HepG2 (cell line): ENCODE measurements around the gene CHCHD1. TPM values are rescaled to one million over a fixed set of nuclear protein-coding genes. Genes with fewer than 3 reads are reported as not detected.

Experiments used
- ATAC-seq: fragments of 200-7000 bp; cut with Tn5 transposase; 3 replicates; pipeline ENCODE4 v1.9.1; 2020; ENCODE audit warnings: mild to moderate bottlenecking, moderate library complexity
- BruUV-seq: library from RNA; stranded (reverse); fragments of 400-500 nt; replicated peaks from 2 replicates; lab custom pipeline; 2021; lab: Mats Ljungman, UMichigan
- CTCF ChIA-PET: fragments of 300-600 bp; formaldehyde crosslinking; extraction: SDS; loops from one replicate; lab custom pipeline; 2021; ENCODE audit warnings: low total read pairs, inconsistent platforms, low intra/inter-chr PET ratio; lab: Yijun Ruan, JAX
- POLR2A ChIA-PET: fragments of 350-600 bp; sonication (Branson Sonifier 250); formaldehyde crosslinking; loops from one replicate; lab custom pipeline; 2020; ENCODE audit warnings: antibody characterized with exemption, inconsistent platforms; lab: Yijun Ruan, JAX
- DNase-seq: peaks from one replicate; pipeline ENCODE4 v3.0.0-alpha.2; 2015; ENCODE audit warnings: low spot score
- FAIRE-seq: peaks from 3 replicates; lab custom pipeline; 2011; peaks lifted over from hg19 to GRCh38; lab: Jason Lieb, UNC
- H2AFZ ChIP-seq: one replicate; pipeline ENCODE4 v1.6.1; 2011; ENCODE audit warnings: low read length, inconsistent platforms
- H3K27ac ChIP-seq: fragments of 300-600 bp; 3 replicates; pipeline ENCODE4 v1.8.0; 2011; ENCODE audit warnings: mixed run types, mild to moderate bottlenecking, mixed read lengths, low read length, inconsistent platforms; ENCODE audit not compliant: insufficient read depth; ENCODE audit errors: extremely low read length
- H3K27me3 ChIP-seq, 2 experiments: fragments of 200-600 bp in 1 of 2; 2 replicates in 1 of 2; 3 replicates in 1 of 2; pipeline versions ENCODE4 v1.6.0 to v1.8.0; 2011; ENCODE audit warnings: low read length in 2 of 2, mild to moderate bottlenecking in 2 of 2, moderate library complexity in 2 of 2, inconsistent platforms in 1 of 2; ENCODE audit not compliant: insufficient read depth in 2 of 2, control insufficient read depth in 1 of 2
- H3K36me3 ChIP-seq, 2 experiments: fragments of 200-600 bp in 1 of 2; replicated peaks in 1 of 2; 2 replicates in 1 of 2; 3 replicates in 1 of 2; pipeline versions ENCODE4 v1.5.1 to v1.8.0; 2011; ENCODE audit warnings: low read length in 2 of 2, inconsistent platforms in 1 of 2; ENCODE audit not compliant: insufficient read depth in 2 of 2, control insufficient read depth in 1 of 2
- H3K4me1 ChIP-seq: 2 replicates; pipeline ENCODE4 v1.5.1; 2012; ENCODE audit warnings: low read length, inconsistent platforms; ENCODE audit not compliant: insufficient read depth
- H3K4me2 ChIP-seq: 2 replicates; pipeline ENCODE4 v1.6.0; 2011; ENCODE audit warnings: low read depth, low read length, inconsistent platforms
- H3K4me3 ChIP-seq, 3 experiments: fragments of 200-600 bp in 1 of 3; sonication (generic), shearing (Covaris generic) in 1 of 3; replicated peaks in 1 of 3; 2 replicates each; pipeline ENCODE4 v1.5.1; 2011 to 2016; ENCODE audit warnings: low read length in 3 of 3, inconsistent platforms in 2 of 3, low read depth in 2 of 3, mild to moderate bottlenecking in 2 of 3, control low read depth in 1 of 3, mixed read lengths in 1 of 3; ENCODE audit not compliant: insufficient read depth in 1 of 3
- H3K79me2 ChIP-seq: one replicate; pipeline ENCODE4 v1.6.1; 2011; ENCODE audit warnings: low read length, inconsistent platforms; ENCODE audit not compliant: insufficient read depth
- H3K9ac ChIP-seq: 2 replicates; pipeline ENCODE4 v1.6.0; 2011; ENCODE audit warnings: mild to moderate bottlenecking, low read depth, low read length, inconsistent platforms; ENCODE audit not compliant: insufficient read depth
- H3K9me3 ChIP-seq: 2 replicates; pipeline ENCODE4 v1.5.1; 2012; ENCODE audit warnings: mild to moderate bottlenecking, low read length
- H4K20me1 ChIP-seq: 2 replicates; pipeline ENCODE4 v1.6.0; 2011; ENCODE audit warnings: inconsistent platforms, mild to moderate bottlenecking, low read length, moderate library complexity; ENCODE audit not compliant: insufficient read depth
- ATRX ChIP-seq: sonication (generic); formaldehyde crosslinking; IDR thresholded peaks from 2 replicates; pipeline ENCODE4 v1.4.0; 2020; ENCODE audit warnings: missing genetic modification reagents, borderline replicate concordance
- KLF16 ChIP-seq, 2 experiments: sonication (generic) in 1 of 2; formaldehyde crosslinking in 1 of 2; IDR thresholded peaks; 2 replicates each; pipeline versions ENCODE4 v1.6.1 to v1.8.0; 2016 to 2023; ENCODE audit warnings: missing genetic modification reagents in 2 of 2, missing compliant biosample characterization in 1 of 2
- NFE2 ChIP-seq: sonication (generic); formaldehyde crosslinking; IDR thresholded peaks from 2 replicates; pipeline ENCODE4 v1.4.0; 2020; ENCODE audit warnings: missing genetic modification reagents
- WGBS: methylation state at CpG from one replicate; pipeline ENCODE4 v1.1.6; 2017; ENCODE audit warnings: low lambda C conversion rate; 5-methylcytosine and 5-hydroxymethylcytosine counted together
- in situ Hi-C: cut with HindIII; loops from 2 replicates; pipeline ENCODE4 v1.10.0; 2017; ENCODE audit warnings: low pct_unique_long_range_greater_than_20kb; ENCODE audit not compliant: extremely low pct_ligation_motif_present
- intact Hi-C: fragments of 100-400 bp; cut with micrococcal nuclease; formaldehyde crosslinking; loops from one replicate; pipeline ENCODE4 v1.10.0; 2022; ENCODE audit not compliant: unreplicated experiment
- polyA plus RNA-seq, 8 experiments: library from polyadenylated mRNA; depleted of rRNA in 3 of 8; stranded (reverse) in 7 of 8; unstranded in 1 of 8; fragments of >200 nt; fragmentation: Illumina TruSeq in 4 of 8; extraction: Trizol in 4 of 8; gene quantifications; 2 replicates each; pipeline versions ENCODE4 v1.2.1 to v1.2.3, GENCODE V29; 2011 to 2016; ENCODE audit warnings: low read depth in 4 of 8, missing spikeins in 1 of 8, mixed read lengths in 1 of 8; ENCODE audit not compliant: insufficient read depth in 1 of 8
- total RNA-seq, 5 experiments: library from RNA; depleted of rRNA; stranded (reverse); fragments of >200 nt; fragmentation: Illumina TruSeq; extraction: Trizol; gene quantifications; 2 replicates each; pipeline ENCODE4 v1.2.3, GENCODE V29; 2016; ENCODE audit warnings: low read depth in 1 of 5
- TF ChIP-seq, protein P1 (sequence below): sonication (generic); formaldehyde crosslinking; IDR thresholded peaks from 2 replicates; pipeline ENCODE4 v1.8.1; 2023; ENCODE audit warnings: mild to moderate bottlenecking, moderate library complexity, missing genetic modification reagents
- TF ChIP-seq, protein P2 (sequence below): sonication (generic); formaldehyde crosslinking; IDR thresholded peaks from 2 replicates; pipeline ENCODE4 v1.8.0; 2022; ENCODE audit warnings: mild to moderate bottlenecking, missing genetic modification reagents
- TF ChIP-seq, protein P3 (sequence below): sonication (generic); formaldehyde crosslinking; IDR thresholded peaks from 2 replicates; pipeline ENCODE4 v1.4.0; 2020; ENCODE audit warnings: mild to moderate bottlenecking, missing genetic modification reagents

The CHCHD1 gene
- total and polyA plus RNA-seq, 2 of the 13 experiments (the other 11 are each of a cell fraction or from before 2014, with no cell fraction given), result 36.9 to 71.2 TPM

DNA sequence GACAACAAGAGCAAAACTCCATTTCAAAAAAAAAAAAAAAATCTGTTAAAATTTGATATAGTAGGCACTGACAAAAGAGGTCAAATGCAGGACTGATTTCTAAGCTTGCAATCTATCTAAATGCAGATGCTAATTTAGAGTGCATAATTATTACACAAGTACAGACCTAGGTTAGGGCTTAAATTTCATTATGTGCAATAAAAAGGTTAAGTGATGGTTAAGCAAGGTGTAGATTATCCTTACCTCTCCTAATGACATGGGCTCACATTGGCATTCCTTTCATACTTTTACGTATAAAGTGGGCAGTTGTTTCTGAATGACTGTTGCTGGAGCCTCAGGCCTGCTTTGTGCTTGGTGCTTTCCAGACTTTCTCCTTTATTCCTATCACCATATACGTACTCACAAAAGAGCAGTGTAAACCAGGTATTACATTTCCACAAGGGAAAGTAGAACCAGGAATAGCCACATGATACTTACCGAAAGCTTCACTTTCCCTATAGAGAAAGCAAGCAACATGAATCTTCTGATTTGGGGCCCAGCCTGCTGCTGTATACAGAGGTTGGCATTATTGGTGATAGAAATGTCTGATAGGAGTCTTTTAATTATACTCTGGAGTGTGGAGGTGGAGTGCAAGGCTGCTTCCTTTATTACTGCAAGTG is 2.2 kb upstream of the CHCHD1 start:
- CTCF ChIA-PET, result no interaction called here
- Histone ChIP-seq H3K79me2 (peaks cover 59% of the 10 kb centered on the region), H3K4me1 (peaks cover 45% of the 10 kb centered on the region), H3K27me3 (no peaks in the 10 kb centered on the region; a peak in 1 of 5 replicates), H3K36me3 (peaks cover under 1 to 13% of the 10 kb centered on the region in 2 experiments; a peak in 3 of 5 replicates)
- no peak for ATAC-seq
- intact Hi-C loops, result no loop called here
- no peak for DNase-seq
- TF ChIP-seq, protein P1, sequence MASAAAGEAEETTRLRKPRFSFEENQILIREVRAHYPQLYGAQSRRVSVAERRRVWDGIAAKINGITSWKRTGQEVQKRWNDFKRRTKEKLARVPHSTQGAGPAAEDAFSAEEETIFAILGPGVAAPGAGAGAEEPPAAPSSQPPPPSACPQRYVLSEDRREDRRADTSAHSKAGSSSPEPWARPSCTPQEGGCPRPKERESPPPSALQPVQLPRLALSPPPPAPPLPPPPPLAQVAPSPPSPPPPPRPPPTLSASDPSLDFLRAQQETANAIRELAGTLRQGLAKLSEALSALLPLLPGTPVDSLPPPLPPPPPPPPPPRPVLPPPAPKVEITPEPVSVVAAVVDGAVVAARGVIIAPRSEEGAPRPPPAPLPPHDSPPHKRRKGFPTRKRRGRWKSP (CRISPR knock-in tag), result no peak
- no peak for TF ChIP-seq NFE2 (CRISPR knock-in tag)
- TF ChIP-seq, protein P2, sequence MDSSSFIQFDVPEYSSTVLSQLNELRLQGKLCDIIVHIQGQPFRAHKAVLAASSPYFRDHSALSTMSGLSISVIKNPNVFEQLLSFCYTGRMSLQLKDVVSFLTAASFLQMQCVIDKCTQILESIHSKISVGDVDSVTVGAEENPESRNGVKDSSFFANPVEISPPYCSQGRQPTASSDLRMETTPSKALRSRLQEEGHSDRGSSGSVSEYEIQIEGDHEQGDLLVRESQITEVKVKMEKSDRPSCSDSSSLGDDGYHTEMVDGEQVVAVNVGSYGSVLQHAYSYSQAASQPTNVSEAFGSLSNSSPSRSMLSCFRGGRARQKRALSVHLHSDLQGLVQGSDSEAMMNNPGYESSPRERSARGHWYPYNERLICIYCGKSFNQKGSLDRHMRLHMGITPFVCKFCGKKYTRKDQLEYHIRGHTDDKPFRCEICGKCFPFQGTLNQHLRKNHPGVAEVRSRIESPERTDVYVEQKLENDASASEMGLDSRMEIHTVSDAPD, result no peak
- no peak for TF ChIP-seq ATRX (CRISPR knock-in tag)
- no peak for TF ChIP-seq KLF16 (CRISPR knock-in tag; IDR thresholded peaks at IDR 0.05)
- TF ChIP-seq, protein P3, sequence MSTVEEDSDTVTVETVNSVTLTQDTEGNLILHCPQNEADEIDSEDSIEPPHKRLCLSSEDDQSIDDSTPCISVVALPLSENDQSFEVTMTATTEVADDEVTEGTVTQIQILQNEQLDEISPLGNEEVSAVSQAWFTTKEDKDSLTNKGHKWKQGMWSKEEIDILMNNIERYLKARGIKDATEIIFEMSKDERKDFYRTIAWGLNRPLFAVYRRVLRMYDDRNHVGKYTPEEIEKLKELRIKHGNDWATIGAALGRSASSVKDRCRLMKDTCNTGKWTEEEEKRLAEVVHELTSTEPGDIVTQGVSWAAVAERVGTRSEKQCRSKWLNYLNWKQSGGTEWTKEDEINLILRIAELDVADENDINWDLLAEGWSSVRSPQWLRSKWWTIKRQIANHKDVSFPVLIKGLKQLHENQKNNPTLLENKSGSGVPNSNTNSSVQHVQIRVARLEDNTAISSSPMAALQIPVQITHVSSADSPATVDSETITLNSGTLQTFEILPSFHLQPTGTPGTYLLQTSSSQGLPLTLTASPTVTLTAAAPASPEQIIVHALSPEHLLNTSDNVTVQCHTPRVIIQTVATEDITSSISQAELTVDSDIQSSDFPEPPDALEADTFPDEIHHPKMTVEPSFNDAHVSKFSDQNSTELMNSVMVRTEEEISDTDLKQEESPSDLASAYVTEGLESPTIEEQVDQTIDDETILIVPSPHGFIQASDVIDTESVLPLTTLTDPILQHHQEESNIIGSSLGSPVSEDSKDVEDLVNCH (CRISPR knock-in tag), result no peak
- TF ChIP-seq, all 625 proteins: peak for 0
- no TSS peak for BruUV-seq
- WGBS, result 95% methylated on average over 3 of the region's 3 CpGs
- Histone ChIP-seq H2AFZ (no peak overlapping the region), H3K27ac (no peak overlapping the region), H4K20me1 (peaks cover 7% of the 10 kb centered on the region; the same call in 1 of the 2 replicates), H3K9me3 (no peaks in the 10 kb centered on the region), H3K9ac (no peak overlapping the region), H3K4me3 (no peak overlapping the region), H3K4me2 (no peak overlapping the region)
- POLR2A ChIA-PET, result no interaction called here
- in situ Hi-C loops, result no loop called here
- FAIRE-seq, result no peak
